MCF 10A (cell line): Measurements from ENCODE around the gene ACTN4. TPM values are rescaled to one million over a fixed set of nuclear protein-coding genes. Genes with fewer than 3 reads are reported as not detected.

Experiments used
- BruUV-seq: library from RNA; stranded (reverse); fragments of 400-500 nt; replicated peaks from 2 replicates; lab custom pipeline; 2021; lab: Mats Ljungman, UMichigan
- CTCF ChIA-PET: fragments of 300-600 bp; sonication (Branson Sonifier 250); formaldehyde crosslinking; extraction: SDS; loops from one replicate; lab custom pipeline; 2021; ENCODE audit warnings: antibody characterized with exemption, inconsistent platforms; lab: Yijun Ruan, JAX
- POLR2A ChIA-PET: fragments of 300-600, 350-650 bp; sonication (Branson Sonifier 250); formaldehyde crosslinking; extraction: SDS; loops from one replicate; lab custom pipeline; 2020; ENCODE audit warnings: antibody characterized with exemption, inconsistent platforms; lab: Yijun Ruan, JAX
- DNase-seq: peaks from one replicate; pipeline ENCODE4 v3.0.0-alpha.2; 2018; ENCODE audit not compliant: unreplicated experiment
- H3K27ac Mint-ChIP-seq: one replicate; pipeline ENCODE4 v1.8.0; 2022; ENCODE audit warnings: mild to moderate bottlenecking, low read depth, mixed read lengths; ENCODE audit not compliant: unreplicated experiment
- H3K27me3 Mint-ChIP-seq: one replicate; pipeline ENCODE4 v1.8.0; 2022; ENCODE audit warnings: mixed read lengths; ENCODE audit not compliant: insufficient read depth, unreplicated experiment
- H3K36me3 Mint-ChIP-seq: one replicate; pipeline ENCODE4 v1.8.0; 2022; ENCODE audit warnings: mild to moderate bottlenecking, moderate library complexity, mixed read lengths; ENCODE audit not compliant: insufficient read depth, unreplicated experiment
- H3K4me1 Mint-ChIP-seq: one replicate; pipeline ENCODE4 v1.8.0; 2022; ENCODE audit warnings: mixed read lengths; ENCODE audit not compliant: insufficient read depth, unreplicated experiment
- H3K4me3 Mint-ChIP-seq: one replicate; pipeline ENCODE4 v1.8.0; 2022; ENCODE audit warnings: mild to moderate bottlenecking, moderate library complexity, mixed read lengths; ENCODE audit not compliant: unreplicated experiment
- H3K9me3 Mint-ChIP-seq: one replicate; pipeline ENCODE4 v1.8.0; 2022; ENCODE audit warnings: mixed read lengths; ENCODE audit not compliant: unreplicated experiment
- intact Hi-C: fragments of 100-400 bp; cut with micrococcal nuclease; formaldehyde crosslinking; loops from 2 replicates; pipeline ENCODE4 v1.14.1; 2022
- total RNA-seq: library from RNA; stranded (reverse); gene quantifications from 2 replicates; pipeline ENCODE4 v1.2.3, GENCODE V29; 2022
- TF ChIP-seq, protein P1 (sequence below): fragments of 200-600 bp; IDR thresholded peaks from one replicate; pipeline ENCODE4 v1.8.0; 2022; ENCODE audit warnings: antibody characterized with exemption, mild to moderate bottlenecking; ENCODE audit not compliant: unreplicated experiment

Gene ACTN4
- total RNA-seq, 1 experiment from 2014 or later = 300 TPM

DNA sequence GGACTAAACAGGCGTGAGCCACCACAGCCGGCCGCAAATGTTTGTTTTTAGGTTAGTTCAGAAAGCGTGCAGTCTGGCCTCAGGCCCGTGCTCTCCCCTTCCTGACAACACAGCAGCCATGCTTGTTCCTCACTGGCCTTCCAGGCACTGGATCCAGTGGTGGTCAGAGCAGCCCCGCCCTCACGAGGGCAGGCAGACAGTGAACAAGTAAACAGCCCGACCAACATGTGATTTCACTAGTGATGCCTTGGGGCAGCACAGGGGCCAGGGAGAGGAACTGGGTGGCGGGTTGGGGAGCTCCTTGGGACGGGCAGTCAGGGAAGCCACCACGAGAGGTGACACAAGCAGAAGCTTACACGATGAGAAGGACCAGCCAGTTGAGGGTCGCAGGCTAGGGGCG is 56.1 kb downstream of the ACTN4 start:
- H3K27me3 Mint-ChIP-seq = no peaks in the 10 kb centered on the region
- POLR2A ChIA-PET = interaction anchor here (0.7 to 1.1 kb wide), 4 partner anchors 11 to 96 kb away, joined by 3 to 4 read pairs (median 3); no protein-coding TSS in a partner anchor
- intact Hi-C loops = no loop called here
- no peaks in the 10 kb centered on the region for H3K9me3 Mint-ChIP-seq
- H3K4me1 Mint-ChIP-seq = peaks cover 10% of the 10 kb centered on the region
- CTCF ChIA-PET = interaction anchor here (0.7 kb wide), 1 partner anchor 39 kb away, joined by 3 read pairs; no protein-coding TSS in a partner anchor
- BruUV-seq = no TSS peak
- no peak overlapping the region for H3K4me3 Mint-ChIP-seq
- H3K27ac Mint-ChIP-seq = no peak overlapping the region
- H3K36me3 Mint-ChIP-seq = peaks cover 96% of the 10 kb centered on the region
- DNase-seq = no peak
- TF ChIP-seq, protein P1, sequence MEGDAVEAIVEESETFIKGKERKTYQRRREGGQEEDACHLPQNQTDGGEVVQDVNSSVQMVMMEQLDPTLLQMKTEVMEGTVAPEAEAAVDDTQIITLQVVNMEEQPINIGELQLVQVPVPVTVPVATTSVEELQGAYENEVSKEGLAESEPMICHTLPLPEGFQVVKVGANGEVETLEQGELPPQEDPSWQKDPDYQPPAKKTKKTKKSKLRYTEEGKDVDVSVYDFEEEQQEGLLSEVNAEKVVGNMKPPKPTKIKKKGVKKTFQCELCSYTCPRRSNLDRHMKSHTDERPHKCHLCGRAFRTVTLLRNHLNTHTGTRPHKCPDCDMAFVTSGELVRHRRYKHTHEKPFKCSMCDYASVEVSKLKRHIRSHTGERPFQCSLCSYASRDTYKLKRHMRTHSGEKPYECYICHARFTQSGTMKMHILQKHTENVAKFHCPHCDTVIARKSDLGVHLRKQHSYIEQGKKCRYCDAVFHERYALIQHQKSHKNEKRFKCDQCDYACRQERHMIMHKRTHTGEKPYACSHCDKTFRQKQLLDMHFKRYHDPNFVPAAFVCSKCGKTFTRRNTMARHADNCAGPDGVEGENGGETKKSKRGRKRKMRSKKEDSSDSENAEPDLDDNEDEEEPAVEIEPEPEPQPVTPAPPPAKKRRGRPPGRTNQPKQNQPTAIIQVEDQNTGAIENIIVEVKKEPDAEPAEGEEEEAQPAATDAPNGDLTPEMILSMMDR = no peak

GRCh38 chr19:38704488-38705026 is 57.1 kb downstream of the ACTN4 start:
- no peak for DNase-seq
- Mint-ChIP-seq H3K9me3 (no peaks in the 10 kb centered on the region), H3K36me3 (peaks cover 93% of the 10 kb centered on the region), H3K27ac (no peak overlapping the region), H3K27me3 (no peaks in the 10 kb centered on the region), H3K4me3 (no peak overlapping the region), H3K4me1 (no peaks in the 10 kb centered on the region)
- TF ChIP-seq, protein P1 = no peak
- POLR2A ChIA-PET = interaction anchor here (0.6 to 1.1 kb wide), 4 partner anchors 10 to 91 kb away, joined by 3 to 4 read pairs (median 3); no protein-coding TSS in a partner anchor
- CTCF ChIA-PET = interaction anchor here (0.8 kb wide), 1 partner anchor 65 kb away, joined by 3 read pairs; no protein-coding TSS in a partner anchor
- intact Hi-C loops = no loop called here
- BruUV-seq = no TSS peak

- Mint-ChIP-seq H3K4me1 (peaks cover 3% of the 10 kb centered on the region), H3K9me3 (no peaks in the 10 kb centered on the region), H3K27me3 (no peaks in the 10 kb centered on the region), H3K36me3 (peaks cover 93% of the 10 kb centered on the region), H3K4me3 (no peak overlapping the region), H3K27ac (no peak overlapping the region)
- DNase-seq = no peak
- TF ChIP-seq, protein P1 = no peak
- intact Hi-C loops = no loop called here
- CTCF ChIA-PET = interaction anchor here (0.8 kb wide), 1 partner anchor 66 kb away, joined by 3 read pairs; no protein-coding TSS in a partner anchor
- POLR2A ChIA-PET = interaction anchor here (0.9 to 1.0 kb wide), 2 partner anchors 12 to 92 kb away, joined by 3 read pairs; no protein-coding TSS in a partner anchor
- BruUV-seq = no TSS peak
These were observed 58.0 kb downstream of the ACTN4 start for GRCh38 chr19:38705197-38706019.
